Measurements from ENCODE around the gene DDX31. TPM values are rescaled to one million over a fixed set of nuclear protein-coding genes. Genes with fewer than 3 reads are reported as not detected.

DDX31 gene
- total RNA-seq, 2 experiments from 2014 or later, result 28.3 to 28.8 TPM

DNA sequence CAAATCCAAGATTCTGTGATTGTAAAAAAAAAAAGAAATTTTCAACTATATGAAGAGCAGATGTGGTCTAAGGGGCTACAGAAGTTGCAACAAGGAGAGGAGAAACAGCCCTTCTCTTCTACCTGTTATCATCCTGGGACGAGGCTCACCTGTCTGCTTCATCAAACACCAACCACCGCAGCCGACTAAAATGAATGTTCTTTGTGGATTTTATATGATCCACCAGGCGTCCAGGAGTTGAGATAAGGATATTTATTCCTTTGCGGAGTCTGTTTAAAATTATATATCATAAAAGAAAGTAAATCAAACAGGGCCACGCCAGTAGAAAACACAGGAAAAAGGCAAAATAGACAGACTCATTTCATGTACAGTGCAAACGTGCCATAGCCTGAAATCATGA lies 21.5 kb downstream of the DDX31 start:
- H3K4me1 ChIP-seq (ENCODE audit: insufficient read depth, low read length, poor library complexity, severe bottlenecking), result no peaks in the 10 kb centered on the region
- no peak for TF ChIP-seq EZH2phosphoT487 (IDR thresholded peaks at IDR 0.05; ENCODE audit: borderline replicate concordance, low read depth, low read length)
- TF ChIP-seq, protein P1, sequence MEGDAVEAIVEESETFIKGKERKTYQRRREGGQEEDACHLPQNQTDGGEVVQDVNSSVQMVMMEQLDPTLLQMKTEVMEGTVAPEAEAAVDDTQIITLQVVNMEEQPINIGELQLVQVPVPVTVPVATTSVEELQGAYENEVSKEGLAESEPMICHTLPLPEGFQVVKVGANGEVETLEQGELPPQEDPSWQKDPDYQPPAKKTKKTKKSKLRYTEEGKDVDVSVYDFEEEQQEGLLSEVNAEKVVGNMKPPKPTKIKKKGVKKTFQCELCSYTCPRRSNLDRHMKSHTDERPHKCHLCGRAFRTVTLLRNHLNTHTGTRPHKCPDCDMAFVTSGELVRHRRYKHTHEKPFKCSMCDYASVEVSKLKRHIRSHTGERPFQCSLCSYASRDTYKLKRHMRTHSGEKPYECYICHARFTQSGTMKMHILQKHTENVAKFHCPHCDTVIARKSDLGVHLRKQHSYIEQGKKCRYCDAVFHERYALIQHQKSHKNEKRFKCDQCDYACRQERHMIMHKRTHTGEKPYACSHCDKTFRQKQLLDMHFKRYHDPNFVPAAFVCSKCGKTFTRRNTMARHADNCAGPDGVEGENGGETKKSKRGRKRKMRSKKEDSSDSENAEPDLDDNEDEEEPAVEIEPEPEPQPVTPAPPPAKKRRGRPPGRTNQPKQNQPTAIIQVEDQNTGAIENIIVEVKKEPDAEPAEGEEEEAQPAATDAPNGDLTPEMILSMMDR (conservative IDR thresholded peaks at IDR 0.05; ENCODE audit: low read length), result no peak
- intact Hi-C loops (cut with micrococcal nuclease; ENCODE audit: unreplicated experiment), result no loop called here
- no peak overlapping the region for H3K4me3 ChIP-seq (ENCODE audit: low read depth, low read length, poor library complexity, severe bottlenecking)
- H2AFZ ChIP-seq (ENCODE audit: low read length), result no peak overlapping the region
- no peaks in the 10 kb centered on the region for H3K9me3 ChIP-seq (ENCODE audit: low read length)
- CTCF ChIA-PET (ENCODE audit: unreplicated experiment), result no interaction called here
- H3K27ac ChIP-seq (ENCODE audit: low read depth, low read length, poor library complexity, severe bottlenecking), result no peak overlapping the region
- no TSS peak for BruUV-seq (replicated peaks)
- peaks cover 96% of the 10 kb centered on the region for H3K36me3 ChIP-seq (ENCODE audit: insufficient read depth, low read length)
- H3K9me2 ChIP-seq (ENCODE audit: insufficient read depth, low read length), result no peaks in the 10 kb centered on the region
- H4K20me1 ChIP-seq (ENCODE audit: insufficient read depth, low read length), result no peaks in the 10 kb centered on the region
- no peak for DNase-seq (ENCODE audit: low spot score)
- no peaks in the 10 kb centered on the region for H3K79me2 ChIP-seq (ENCODE audit: insufficient read depth, low read depth, low read length)
- H3K4me2 ChIP-seq (ENCODE audit: low read length), result no peak overlapping the region
- POLR2A ChIA-PET, result no interaction called here

DNA sequence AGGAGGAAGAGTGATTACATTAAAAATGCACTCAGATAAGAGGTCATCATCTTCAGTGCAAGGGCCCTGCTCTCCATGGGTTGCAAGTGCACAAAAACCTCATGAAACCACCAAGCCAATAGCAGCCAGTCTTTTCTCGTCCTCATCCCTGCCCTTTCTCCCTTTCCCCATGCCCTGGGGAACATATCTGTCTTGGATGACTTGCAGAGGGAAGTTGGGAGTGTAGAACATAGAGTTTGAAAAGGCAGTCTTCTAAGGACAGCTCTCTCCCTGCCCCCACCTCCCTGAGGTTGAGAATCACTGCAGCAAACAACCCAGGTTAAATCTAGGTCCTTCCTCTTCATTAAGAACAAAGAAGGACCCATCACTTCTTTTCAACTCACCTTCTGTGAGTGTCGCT lies 22.0 kb downstream of the DDX31 start:
- CTCF ChIA-PET (ENCODE audit: unreplicated experiment), result no interaction called here
- intact Hi-C loops (cut with micrococcal nuclease; ENCODE audit: unreplicated experiment), result no loop called here
- POLR2A ChIA-PET, result no interaction called here
- no peak for TF ChIP-seq EZH2phosphoT487 (IDR thresholded peaks at IDR 0.05; ENCODE audit: borderline replicate concordance, low read depth, low read length)
- TF ChIP-seq, protein P1 (conservative IDR thresholded peaks at IDR 0.05; ENCODE audit: low read length), result no peak
- BruUV-seq (replicated peaks), result no TSS peak
- H3K4me1 ChIP-seq (ENCODE audit: insufficient read depth, low read length, poor library complexity, severe bottlenecking), result no peaks in the 10 kb centered on the region
- no peaks in the 10 kb centered on the region for H3K9me3 ChIP-seq (ENCODE audit: low read length)
- no peak for DNase-seq (ENCODE audit: low spot score)
- H3K4me2 ChIP-seq (ENCODE audit: low read length), result no peak overlapping the region
- H3K36me3 ChIP-seq (ENCODE audit: insufficient read depth, low read length), result peaks cover 100% of the 10 kb centered on the region
- H3K4me3 ChIP-seq (ENCODE audit: low read depth, low read length, poor library complexity, severe bottlenecking), result no peak overlapping the region
- no peak overlapping the region for H2AFZ ChIP-seq (ENCODE audit: low read length)
- H4K20me1 ChIP-seq (ENCODE audit: insufficient read depth, low read length), result no peaks in the 10 kb centered on the region
- no peaks in the 10 kb centered on the region for H3K9me2 ChIP-seq (ENCODE audit: insufficient read depth, low read length)
- H3K79me2 ChIP-seq (ENCODE audit: insufficient read depth, low read depth, low read length), result no peaks in the 10 kb centered on the region
- H3K27ac ChIP-seq (ENCODE audit: low read depth, low read length, poor library complexity, severe bottlenecking), result no peak overlapping the region

DNA sequence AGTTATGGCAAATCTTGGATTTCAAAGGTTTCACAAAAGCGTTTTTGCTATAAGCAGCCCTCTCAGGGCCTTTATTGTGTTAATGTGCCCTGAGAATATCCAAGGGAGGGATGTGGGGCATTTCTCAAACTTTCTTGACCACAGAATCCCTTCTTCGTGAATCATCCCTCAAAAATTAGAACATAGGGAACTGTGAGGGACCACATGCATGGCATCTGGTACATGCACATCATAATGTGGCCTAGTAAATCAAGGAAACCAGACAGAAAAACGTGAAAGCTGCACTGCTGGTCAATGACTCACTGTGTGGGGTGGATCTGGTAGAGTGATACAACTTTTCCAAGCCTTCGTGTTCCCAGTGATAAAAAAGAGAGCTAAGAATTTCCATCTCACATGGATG lies 22.4 kb downstream of the DDX31 start:
- Histone ChIP-seq H3K9me2 (ENCODE audit: insufficient read depth, low read length) (no peaks in the 10 kb centered on the region), H3K4me1 (ENCODE audit: insufficient read depth, low read length, poor library complexity, severe bottlenecking) (no peaks in the 10 kb centered on the region), H3K4me3 (ENCODE audit: low read depth, low read length, poor library complexity, severe bottlenecking) (no peak overlapping the region), H4K20me1 (ENCODE audit: insufficient read depth, low read length) (no peaks in the 10 kb centered on the region), H3K79me2 (ENCODE audit: insufficient read depth, low read depth, low read length) (no peaks in the 10 kb centered on the region), H3K4me2 (ENCODE audit: low read length) (no peak overlapping the region), H3K27ac (ENCODE audit: low read depth, low read length, poor library complexity, severe bottlenecking) (no peak overlapping the region), H3K36me3 (ENCODE audit: insufficient read depth, low read length) (peaks cover 100% of the 10 kb centered on the region), H2AFZ (ENCODE audit: low read length) (no peak overlapping the region), H3K9me3 (ENCODE audit: low read length) (no peaks in the 10 kb centered on the region)
- POLR2A ChIA-PET, result no interaction called here
- CTCF ChIA-PET (ENCODE audit: unreplicated experiment), result no interaction called here
- no peak for DNase-seq (ENCODE audit: low spot score)
- intact Hi-C loops (cut with micrococcal nuclease; ENCODE audit: unreplicated experiment), result no loop called here
- BruUV-seq (replicated peaks), result no TSS peak
- no peak for TF ChIP-seq EZH2phosphoT487 (IDR thresholded peaks at IDR 0.05; ENCODE audit: borderline replicate concordance, low read depth, low read length)
- TF ChIP-seq, protein P1 (conservative IDR thresholded peaks at IDR 0.05; ENCODE audit: low read length), result no peak
